HG03280 (cell line): Measurements from ENCODE around the gene ZNF436.
"Not testable (repeated sequence)": the region's sequence is repeated elsewhere in the genome, so short reads cannot be mapped to it uniquely, and the experiment has no call there.

Experiments used
- ATAC-seq: cut with Tn5 transposase; IDR thresholded peaks from one replicate; pipeline ENCODE4 v1.9.1; 2021; ENCODE audit warnings: mild to moderate bottlenecking, moderate library complexity; ENCODE audit not compliant: unreplicated experiment

Gene ZNF436

GRCh38 chr1:23330846-23331245, 38.8 kb downstream of the ZNF436 start:
- no peak for ATAC-seq

- ATAC-seq, result no peak
These were observed 44.2 kb downstream of the ZNF436 start for GRCh38 chr1:23325393-23325792.

- no peak for ATAC-seq
These were observed 46.9 kb downstream of the ZNF436 start for GRCh38 chr1:23322770-23323169.

- not testable (repeated sequence) for ATAC-seq
These were observed 59.4 kb downstream of the ZNF436 start for GRCh38 chr1:23310280-23310679.
